SU-DHL-6 (cell line): ENCODE data around the gene GTF2IRD1.

ENCODE experiments used
- H2AFZ ChIP-seq: fragments of 200-600 bp; sonication (generic); 2 replicates; pipeline ENCODE4 v1.6.1; 2014; ENCODE audit warnings: low read depth, mild to moderate bottlenecking, moderate library complexity, mixed read lengths, antibody characterized with exemption, low read length; ENCODE audit not compliant: severe bottlenecking
- H3F3A ChIP-seq: fragments of 200-600 bp; shearing (Covaris generic); 2 replicates; pipeline ENCODE4 v1.6.0; 2016; ENCODE audit warnings: antibody characterized with exemption, mild to moderate bottlenecking; ENCODE audit not compliant: insufficient read depth
- H3K27ac ChIP-seq: fragments of 200-600 bp; sonication (generic); 2 replicates; pipeline ENCODE4 v1.5.1; 2016; ENCODE audit warnings: low read depth, mild to moderate bottlenecking, low read length, moderate library complexity, mixed read lengths
- H3K27me3 ChIP-seq: fragments of 200-600 bp; sonication (generic), shearing (Covaris generic); 2 replicates; pipeline ENCODE4 v1.6.0; 2014; ENCODE audit warnings: mild to moderate bottlenecking, low read length
- H3K36me3 ChIP-seq: fragments of 200-600 bp; sonication (generic); 2 replicates; pipeline ENCODE4 v1.6.1; 2014; ENCODE audit warnings: mild to moderate bottlenecking, low read length, mixed read lengths
- H3K4me2 ChIP-seq: fragments of 300-600, 200-600 bp; shearing (Covaris generic), sonication (generic); 2 replicates; pipeline ENCODE4 v1.6.0; 2014; ENCODE audit warnings: low read length, low read depth, mild to moderate bottlenecking; ENCODE audit not compliant: poor library complexity, severe bottlenecking
- H3K4me3 ChIP-seq: fragments of 200-600 bp; sonication (generic); 2 replicates; pipeline ENCODE4 v1.5.1; 2014; ENCODE audit warnings: antibody characterized with exemption, low read length, mild to moderate bottlenecking, mixed read lengths; ENCODE audit not compliant: insufficient read depth, poor library complexity, severe bottlenecking
- H3K79me2 ChIP-seq: fragments of 200-600 bp; sonication (generic); 2 replicates; pipeline ENCODE4 v1.6.1; 2014; ENCODE audit warnings: mild to moderate bottlenecking, low read length, moderate library complexity; ENCODE audit not compliant: insufficient read depth
- H3K9ac ChIP-seq: fragments of 200-600 bp; sonication (generic); 2 replicates; pipeline ENCODE4 v1.7.0; 2014; ENCODE audit warnings: mild to moderate bottlenecking, low read length
- H3K9me2 ChIP-seq: fragments of 200-600 bp; sonication (generic); replicated peaks from 2 replicates; pipeline ENCODE4 v1.6.1; 2014; ENCODE audit warnings: low read length; ENCODE audit not compliant: insufficient read depth
- H3K9me3 ChIP-seq: fragments of 200-600 bp; sonication (generic); 2 replicates; pipeline ENCODE4 v1.6.1; 2014; ENCODE audit warnings: low read length, mixed read lengths; ENCODE audit not compliant: insufficient read depth
- H4K20me1 ChIP-seq: fragments of 200-600 bp; sonication (generic); 2 replicates; pipeline ENCODE4 v1.6.1; 2014; ENCODE audit warnings: low read depth, mild to moderate bottlenecking, antibody characterized with exemption, low read length, moderate library complexity, mixed read lengths
- EZH2phosphoT487 ChIP-seq: fragments of 200-600 bp; sonication (generic), shearing (Covaris generic); conservative IDR thresholded peaks from 2 replicates; pipeline ENCODE4 v1.6.1; 2018; ENCODE audit warnings: mild to moderate bottlenecking, antibody characterized with exemption, low read length, moderate library complexity, mixed read lengths
- TF ChIP-seq, protein P1 (sequence below): fragments of 200-600 bp; sonication (generic); IDR thresholded peaks from one replicate; pipeline ENCODE4 v1.5.1; 2017; ENCODE audit warnings: antibody characterized with exemption, mild to moderate bottlenecking, low read length, moderate library complexity; ENCODE audit not compliant: insufficient read depth, poor library complexity, severe bottlenecking

The GTF2IRD1 gene

DNA sequence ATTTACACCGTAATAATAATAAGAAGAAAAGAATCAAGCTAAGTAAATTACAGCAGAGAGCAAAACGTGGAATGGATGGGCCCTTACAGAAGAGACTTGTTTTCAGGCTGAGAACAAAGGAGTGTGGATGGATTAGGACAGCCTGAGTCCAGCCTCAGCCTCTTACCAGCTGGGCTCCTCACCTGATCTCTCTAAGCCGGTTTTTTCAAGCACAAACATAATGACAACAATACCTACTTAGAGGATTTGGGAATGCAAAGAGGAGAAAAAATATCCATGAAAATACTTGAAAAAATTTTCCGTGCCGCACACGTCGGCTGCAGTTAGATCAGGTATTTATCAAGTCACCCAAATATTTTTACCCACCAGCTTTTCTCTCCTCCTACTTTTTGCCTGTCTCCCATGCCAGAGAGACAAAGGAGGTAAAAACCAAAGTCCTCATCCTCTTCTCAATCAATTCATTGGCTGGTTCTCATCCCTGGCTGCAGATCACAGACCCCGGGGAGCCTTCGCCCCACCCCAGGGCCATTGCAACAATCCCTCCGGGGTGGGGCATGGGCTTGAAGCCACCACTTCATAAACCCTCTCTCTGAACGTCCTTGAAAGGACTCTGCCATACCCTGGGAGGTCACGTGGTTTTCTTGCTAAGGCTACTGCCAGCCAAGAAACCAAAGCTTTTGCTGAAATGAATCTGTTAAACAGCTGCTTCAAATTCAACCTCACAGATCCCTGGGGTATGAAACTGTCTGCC is 174.1 kb downstream of the GTF2IRD1 start:
- no peaks in the 10 kb centered on the region for H3F3A ChIP-seq
- H3K79me2 ChIP-seq, result no peaks in the 10 kb centered on the region
- no peaks in the 10 kb centered on the region for H3K9me3 ChIP-seq
- no peaks in the 10 kb centered on the region for H3K36me3 ChIP-seq
- no peak overlapping the region for H3K27ac ChIP-seq
- H3K27me3 ChIP-seq, result no peaks in the 10 kb centered on the region
- H3K4me2 ChIP-seq, result no peak overlapping the region
- no peak overlapping the region for H3K4me3 ChIP-seq
- H4K20me1 ChIP-seq, result no peaks in the 10 kb centered on the region
- TF ChIP-seq, protein P1, sequence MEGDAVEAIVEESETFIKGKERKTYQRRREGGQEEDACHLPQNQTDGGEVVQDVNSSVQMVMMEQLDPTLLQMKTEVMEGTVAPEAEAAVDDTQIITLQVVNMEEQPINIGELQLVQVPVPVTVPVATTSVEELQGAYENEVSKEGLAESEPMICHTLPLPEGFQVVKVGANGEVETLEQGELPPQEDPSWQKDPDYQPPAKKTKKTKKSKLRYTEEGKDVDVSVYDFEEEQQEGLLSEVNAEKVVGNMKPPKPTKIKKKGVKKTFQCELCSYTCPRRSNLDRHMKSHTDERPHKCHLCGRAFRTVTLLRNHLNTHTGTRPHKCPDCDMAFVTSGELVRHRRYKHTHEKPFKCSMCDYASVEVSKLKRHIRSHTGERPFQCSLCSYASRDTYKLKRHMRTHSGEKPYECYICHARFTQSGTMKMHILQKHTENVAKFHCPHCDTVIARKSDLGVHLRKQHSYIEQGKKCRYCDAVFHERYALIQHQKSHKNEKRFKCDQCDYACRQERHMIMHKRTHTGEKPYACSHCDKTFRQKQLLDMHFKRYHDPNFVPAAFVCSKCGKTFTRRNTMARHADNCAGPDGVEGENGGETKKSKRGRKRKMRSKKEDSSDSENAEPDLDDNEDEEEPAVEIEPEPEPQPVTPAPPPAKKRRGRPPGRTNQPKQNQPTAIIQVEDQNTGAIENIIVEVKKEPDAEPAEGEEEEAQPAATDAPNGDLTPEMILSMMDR, result no peak
- TF ChIP-seq EZH2phosphoT487, result no peak
- H3K9me2 ChIP-seq, result no peaks in the 10 kb centered on the region
- peak overlapping the region; percentile 15 for H2AFZ ChIP-seq
- no peak overlapping the region for H3K9ac ChIP-seq

DNA sequence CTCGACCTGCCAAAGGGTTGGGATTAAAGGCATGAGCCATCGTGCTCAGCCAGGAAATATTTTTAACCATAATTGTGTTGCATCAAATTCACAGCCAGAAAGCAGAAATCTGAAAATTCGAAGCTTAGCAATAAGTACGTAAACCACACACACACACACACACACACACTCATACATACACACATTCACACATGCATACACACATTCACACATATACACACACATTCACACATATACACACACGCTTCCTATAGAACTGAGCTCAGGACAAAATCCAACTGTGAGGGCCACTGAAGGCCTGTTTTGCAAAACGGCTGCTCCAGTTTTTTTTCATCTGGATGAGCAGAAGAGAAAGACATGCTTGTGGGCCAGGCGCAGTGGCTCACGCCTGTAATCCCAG is 178.8 kb downstream of the GTF2IRD1 start:
- no peaks in the 10 kb centered on the region for H4K20me1 ChIP-seq

DNA sequence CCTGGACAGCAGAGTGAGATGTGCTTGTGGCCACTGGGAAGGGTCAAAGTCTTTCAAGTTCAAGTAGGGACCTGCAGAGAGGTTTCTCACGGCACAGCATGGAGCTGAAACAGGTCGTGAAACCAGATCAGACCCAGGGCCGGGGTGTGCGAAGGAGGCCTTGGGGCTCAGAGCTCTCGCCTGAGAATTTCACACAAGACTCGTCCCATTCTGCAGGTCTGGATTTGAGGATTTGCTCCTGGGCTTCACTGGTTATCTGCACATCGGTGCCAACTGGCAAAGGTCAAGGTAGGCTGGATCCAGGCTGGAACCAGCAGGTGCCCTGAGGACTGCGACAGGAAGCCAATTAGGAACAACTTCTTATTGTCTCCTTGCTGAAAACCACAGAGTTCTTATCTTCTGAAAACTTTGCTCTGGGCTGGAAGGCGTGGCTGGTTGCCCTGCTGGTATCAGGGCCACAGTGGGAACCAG is 179.8 kb downstream of the GTF2IRD1 start:
- H3K27ac ChIP-seq, result no peak overlapping the region
- no peak overlapping the region for H3K9ac ChIP-seq
- H3K36me3 ChIP-seq, result no peaks in the 10 kb centered on the region
- no peaks in the 10 kb centered on the region for H4K20me1 ChIP-seq
- no peaks in the 10 kb centered on the region for H3K79me2 ChIP-seq
- no peaks in the 10 kb centered on the region for H3K9me2 ChIP-seq
- H3K4me2 ChIP-seq, result no peak overlapping the region
- H2AFZ ChIP-seq, result no peak overlapping the region
- H3K27me3 ChIP-seq, result no peaks in the 10 kb centered on the region
- no peaks in the 10 kb centered on the region for H3F3A ChIP-seq
- H3K9me3 ChIP-seq, result no peaks in the 10 kb centered on the region
- TF ChIP-seq, protein P1, result no peak
- TF ChIP-seq EZH2phosphoT487, result no peak
- H3K4me3 ChIP-seq, result no peak overlapping the region

More for the DNA sequence above, 178.8 kb downstream of the GTF2IRD1 start:
- TF ChIP-seq, protein P1, result no peak
- TF ChIP-seq EZH2phosphoT487, result no peak
- H3K36me3 ChIP-seq, result no peaks in the 10 kb centered on the region
- H3K4me3 ChIP-seq, result no peak overlapping the region
- H3K27me3 ChIP-seq, result no peaks in the 10 kb centered on the region
- H3K79me2 ChIP-seq, result no peaks in the 10 kb centered on the region
- no peaks in the 10 kb centered on the region for H3K9me2 ChIP-seq
- no peak overlapping the region for H3K4me2 ChIP-seq
- no peaks in the 10 kb centered on the region for H3F3A ChIP-seq
- no peak overlapping the region for H3K9ac ChIP-seq
- H3K27ac ChIP-seq, result no peak overlapping the region
- H2AFZ ChIP-seq, result no peak overlapping the region
- H3K9me3 ChIP-seq, result no peaks in the 10 kb centered on the region
